K562 (cell line): ENCODE results near the gene SHC1. TPM values are rescaled to one million over a fixed set of nuclear protein-coding genes. Genes with fewer than 3 reads are reported as not detected.

Experiments
- ATF1 ChIP-seq, 2 experiments: fragments of 450-650 bp in 1 of 2; IDR thresholded peaks; 2 replicates each; pipeline ENCODE4 v1.6.1; 2016; ENCODE audit warnings: missing compliant biosample characterization in 1 of 2, missing genetic modification characterization in 1 of 2
- KLF16 ChIP-seq: IDR thresholded peaks from 2 replicates; pipeline ENCODE4 v1.6.1; 2016; ENCODE audit warnings: antibody characterized with exemption
- L3MBTL2 ChIP-seq: fragments of 450-650 bp; IDR thresholded peaks from 2 replicates; pipeline ENCODE4 v1.6.1; 2016; ENCODE audit warnings: mild to moderate bottlenecking, moderate library complexity
- MTA1 ChIP-seq: fragments of 450-650 bp; IDR thresholded peaks from 2 replicates; pipeline ENCODE4 v1.6.1; 2017; ENCODE audit warnings: borderline replicate concordance
- MYBL2 ChIP-seq, 2 experiments: fragments of 450-650 bp in 1 of 2; sonication (generic) in 1 of 2; formaldehyde crosslinking in 1 of 2; IDR thresholded peaks; 2 replicates each; pipeline versions ENCODE4 v1.6.1 to v1.8.1; 2017 to 2022; ENCODE audit warnings: borderline replicate concordance in 1 of 2, inconsistent platforms in 1 of 2, low read depth in 1 of 2, mild to moderate bottlenecking in 1 of 2, missing genetic modification reagents in 1 of 2, moderate library complexity in 1 of 2
- POLR2H ChIP-seq: IDR thresholded peaks from 2 replicates; pipeline ENCODE4 v1.6.1; 2016; ENCODE audit warnings: missing genetic modification characterization, low read depth, mild to moderate bottlenecking, control low read depth, missing compliant biosample characterization, moderate library complexity
- ZC3H11A ChIP-seq: IDR thresholded peaks from 2 replicates; pipeline ENCODE4 v1.6.1; 2012; ENCODE audit warnings: low read depth, low read length, improper control_type of control experiment
- ZNF445 ChIP-seq: fragments of 250-450 bp; sonication (Bioruptor Pico); IDR thresholded peaks from 2 replicates; pipeline ENCODE4 v1.4.0; 2020; ENCODE audit warnings: low read depth, mild to moderate bottlenecking, moderate library complexity
- polyA plus RNA-seq, 8 experiments: library from polyadenylated mRNA; depleted of rRNA in 4 of 8; stranded (reverse) in 5 of 8; unstranded in 3 of 8; fragments of >200 nt; fragmentation: Nextera tagmentation in 2 of 8; fragmentation: Illumina TruSeq in 1 of 8; extraction: Ambion mirVana in 2 of 8; extraction: Trizol in 1 of 8; gene quantifications; 2 replicates each; pipeline versions ENCODE4 v1.2.1 to v1.2.3, GENCODE V29; 2011 to 2014; ENCODE audit warnings: inconsistent platforms in 1 of 8, missing spikeins in 1 of 8
- total RNA-seq, 7 experiments: library from RNA; depleted of rRNA in 6 of 7; stranded (reverse); fragments of >200 nt in 6 of 7; fragmentation: Illumina TruSeq in 2 of 7; extraction: Trizol in 2 of 7; gene quantifications; 2 replicates each; pipeline versions ENCODE4 v1.2.1 to v1.2.3, GENCODE V29; 2011 to 2021; ENCODE audit warnings: low replicate concordance in 1 of 7
- TF ChIP-seq, protein P1 (sequence below): fragments of 450-650 bp; IDR thresholded peaks from 2 replicates; pipeline ENCODE4 v1.6.1; 2018; ENCODE audit not compliant: partially characterized antibody
- TF ChIP-seq, protein P2 (sequence below): conservative IDR thresholded peaks from 2 replicates; pipeline ENCODE4 v1.6.1; 2011; ENCODE audit warnings: low read depth, mild to moderate bottlenecking, low read length; ENCODE audit not compliant: control insufficient read depth
- TF ChIP-seq, protein P3 (sequence below): sonication (generic); formaldehyde crosslinking; IDR thresholded peaks from 2 replicates; pipeline ENCODE4 v1.8.1; 2023; ENCODE audit warnings: mild to moderate bottlenecking, missing genetic modification reagents
- TF ChIP-seq, protein P4 (sequence below), 2 experiments: fragments of 250-450 bp in 1 of 2; fragments of 450-650 bp in 1 of 2; sonication (Bioruptor Pico) in 1 of 2; IDR thresholded peaks; 2 replicates each; pipeline versions ENCODE4 v1.6.1 to v1.8.0; 2016 to 2021; ENCODE audit warnings: mild to moderate bottlenecking in 2 of 2, moderate library complexity in 2 of 2, missing compliant biosample characterization in 1 of 2, missing genetic modification characterization in 1 of 2
- TF ChIP-seq, protein P5 (sequence below): fragments of 150-350 bp; IDR thresholded peaks from 2 replicates; pipeline ENCODE4 v1.6.1; 2014; ENCODE audit warnings: low read depth, mild to moderate bottlenecking, low read length, borderline replicate concordance

SHC1 gene
- total and polyA plus RNA-seq, 9 of the 15 experiments (the other 6 are each of a cell fraction or from before 2014, with no cell fraction given), result 4.1 to 113 (median 51.9) TPM

DNA sequence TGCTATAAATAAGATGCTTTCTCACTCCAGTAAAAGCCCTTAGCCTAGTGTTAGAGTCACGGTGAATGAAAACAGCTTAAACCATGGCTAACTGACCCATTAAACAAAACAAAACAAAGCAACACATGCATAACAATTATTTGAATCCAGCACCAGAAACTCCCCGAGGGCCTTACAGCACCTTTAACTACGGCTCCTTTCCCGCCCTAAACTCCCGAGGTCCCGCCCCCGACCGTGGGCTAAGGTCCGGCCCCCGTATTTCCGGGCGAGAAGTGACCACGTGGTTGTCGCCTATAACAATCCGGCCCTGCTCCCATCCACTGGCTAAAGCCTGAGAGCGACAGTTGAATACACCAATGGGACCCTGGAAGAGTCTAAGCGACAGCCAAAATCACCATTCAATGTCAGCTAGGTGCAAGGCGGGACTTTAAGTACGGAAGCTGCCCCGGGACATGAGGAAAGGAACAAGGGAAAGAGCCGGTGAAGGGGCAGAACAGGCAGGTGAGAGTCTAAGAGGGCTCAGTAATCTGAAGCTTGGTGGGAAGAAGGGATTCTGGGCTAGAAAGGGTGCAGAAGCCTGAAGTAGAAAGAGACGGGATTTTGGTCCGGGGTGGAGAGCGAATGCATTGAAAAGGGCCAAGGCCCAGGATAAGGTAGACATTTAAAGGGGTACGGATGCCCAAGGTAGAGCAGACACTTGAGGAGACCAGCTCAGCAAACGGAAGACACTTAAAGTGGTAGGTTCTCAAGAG, 12.5 kb upstream of the SHC1 start, which contains the start of gene FLAD1 (continued):
- TF ChIP-seq, protein P1, sequence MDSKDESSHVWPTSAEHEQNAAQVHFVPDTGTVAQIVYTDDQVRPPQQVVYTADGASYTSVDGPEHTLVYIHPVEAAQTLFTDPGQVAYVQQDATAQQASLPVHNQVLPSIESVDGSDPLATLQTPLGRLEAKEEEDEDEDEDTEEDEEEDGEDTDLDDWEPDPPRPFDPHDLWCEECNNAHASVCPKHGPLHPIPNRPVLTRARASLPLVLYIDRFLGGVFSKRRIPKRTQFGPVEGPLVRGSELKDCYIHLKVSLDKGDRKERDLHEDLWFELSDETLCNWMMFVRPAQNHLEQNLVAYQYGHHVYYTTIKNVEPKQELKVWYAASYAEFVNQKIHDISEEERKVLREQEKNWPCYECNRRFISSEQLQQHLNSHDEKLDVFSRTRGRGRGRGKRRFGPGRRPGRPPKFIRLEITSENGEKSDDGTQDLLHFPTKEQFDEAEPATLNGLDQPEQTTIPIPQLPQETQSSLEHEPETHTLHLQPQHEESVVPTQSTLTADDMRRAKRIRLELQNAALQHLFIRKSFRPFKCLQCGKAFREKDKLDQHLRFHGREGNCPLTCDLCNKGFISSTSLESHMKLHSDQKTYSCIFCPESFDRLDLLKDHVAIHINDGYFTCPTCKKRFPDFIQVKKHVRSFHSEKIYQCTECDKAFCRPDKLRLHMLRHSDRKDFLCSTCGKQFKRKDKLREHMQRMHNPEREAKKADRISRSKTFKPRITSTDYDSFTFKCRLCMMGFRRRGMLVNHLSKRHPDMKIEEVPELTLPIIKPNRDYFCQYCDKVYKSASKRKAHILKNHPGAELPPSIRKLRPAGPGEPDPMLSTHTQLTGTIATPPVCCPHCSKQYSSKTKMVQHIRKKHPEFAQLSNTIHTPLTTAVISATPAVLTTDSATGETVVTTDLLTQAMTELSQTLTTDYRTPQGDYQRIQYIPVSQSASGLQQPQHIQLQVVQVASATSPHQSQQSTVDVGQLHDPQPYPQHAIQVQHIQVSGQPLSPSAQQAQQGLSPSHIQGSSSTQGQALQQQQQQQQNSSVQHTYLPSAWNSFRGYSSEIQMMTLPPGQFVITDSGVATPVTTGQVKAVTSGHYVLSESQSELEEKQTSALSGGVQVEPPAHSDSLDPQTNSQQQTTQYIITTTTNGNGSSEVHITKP, result peak; percentile 37
- TF ChIP-seq POLR2H (peak; percentile 53), ZC3H11A (no peak), L3MBTL2 (peak; percentile 97), KLF16 (peak; percentile 20; the same call in 1 of the 2 replicates), MTA1 (peak; percentile 30; the same call in 1 of the 2 replicates), ZNF445 (CRISPR knock-in tag) (no peak), ATF1 (CRISPR knock-in tag; IDR thresholded peaks at IDR 0.05) (no peak), ATF1 (tag; IDR thresholded peaks at IDR 0.05) (peak; percentile 91), MYBL2 (IDR thresholded peaks at IDR 0.05; ENCODE audit: low read depth) (peak; percentile 84), MYBL2 (CRISPR knock-in tag; IDR thresholded peaks at IDR 0.05; ENCODE audit: borderline replicate concordance) (no peak)
- TF ChIP-seq, protein P2, sequence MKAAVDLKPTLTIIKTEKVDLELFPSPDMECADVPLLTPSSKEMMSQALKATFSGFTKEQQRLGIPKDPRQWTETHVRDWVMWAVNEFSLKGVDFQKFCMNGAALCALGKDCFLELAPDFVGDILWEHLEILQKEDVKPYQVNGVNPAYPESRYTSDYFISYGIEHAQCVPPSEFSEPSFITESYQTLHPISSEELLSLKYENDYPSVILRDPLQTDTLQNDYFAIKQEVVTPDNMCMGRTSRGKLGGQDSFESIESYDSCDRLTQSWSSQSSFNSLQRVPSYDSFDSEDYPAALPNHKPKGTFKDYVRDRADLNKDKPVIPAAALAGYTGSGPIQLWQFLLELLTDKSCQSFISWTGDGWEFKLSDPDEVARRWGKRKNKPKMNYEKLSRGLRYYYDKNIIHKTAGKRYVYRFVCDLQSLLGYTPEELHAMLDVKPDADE, result no peak
- TF ChIP-seq, protein P3, sequence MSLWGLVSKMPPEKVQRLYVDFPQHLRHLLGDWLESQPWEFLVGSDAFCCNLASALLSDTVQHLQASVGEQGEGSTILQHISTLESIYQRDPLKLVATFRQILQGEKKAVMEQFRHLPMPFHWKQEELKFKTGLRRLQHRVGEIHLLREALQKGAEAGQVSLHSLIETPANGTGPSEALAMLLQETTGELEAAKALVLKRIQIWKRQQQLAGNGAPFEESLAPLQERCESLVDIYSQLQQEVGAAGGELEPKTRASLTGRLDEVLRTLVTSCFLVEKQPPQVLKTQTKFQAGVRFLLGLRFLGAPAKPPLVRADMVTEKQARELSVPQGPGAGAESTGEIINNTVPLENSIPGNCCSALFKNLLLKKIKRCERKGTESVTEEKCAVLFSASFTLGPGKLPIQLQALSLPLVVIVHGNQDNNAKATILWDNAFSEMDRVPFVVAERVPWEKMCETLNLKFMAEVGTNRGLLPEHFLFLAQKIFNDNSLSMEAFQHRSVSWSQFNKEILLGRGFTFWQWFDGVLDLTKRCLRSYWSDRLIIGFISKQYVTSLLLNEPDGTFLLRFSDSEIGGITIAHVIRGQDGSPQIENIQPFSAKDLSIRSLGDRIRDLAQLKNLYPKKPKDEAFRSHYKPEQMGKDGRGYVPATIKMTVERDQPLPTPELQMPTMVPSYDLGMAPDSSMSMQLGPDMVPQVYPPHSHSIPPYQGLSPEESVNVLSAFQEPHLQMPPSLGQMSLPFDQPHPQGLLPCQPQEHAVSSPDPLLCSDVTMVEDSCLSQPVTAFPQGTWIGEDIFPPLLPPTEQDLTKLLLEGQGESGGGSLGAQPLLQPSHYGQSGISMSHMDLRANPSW (CRISPR knock-in tag), result no peak
- TF ChIP-seq, protein P4, sequence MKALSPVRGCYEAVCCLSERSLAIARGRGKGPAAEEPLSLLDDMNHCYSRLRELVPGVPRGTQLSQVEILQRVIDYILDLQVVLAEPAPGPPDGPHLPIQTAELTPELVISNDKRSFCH (CRISPR knock-in tag; IDR thresholded peaks at IDR 0.05), result no peak
- TF ChIP-seq, protein P4 (tag; IDR thresholded peaks at IDR 0.05), result no peak
- TF ChIP-seq, protein P5, sequence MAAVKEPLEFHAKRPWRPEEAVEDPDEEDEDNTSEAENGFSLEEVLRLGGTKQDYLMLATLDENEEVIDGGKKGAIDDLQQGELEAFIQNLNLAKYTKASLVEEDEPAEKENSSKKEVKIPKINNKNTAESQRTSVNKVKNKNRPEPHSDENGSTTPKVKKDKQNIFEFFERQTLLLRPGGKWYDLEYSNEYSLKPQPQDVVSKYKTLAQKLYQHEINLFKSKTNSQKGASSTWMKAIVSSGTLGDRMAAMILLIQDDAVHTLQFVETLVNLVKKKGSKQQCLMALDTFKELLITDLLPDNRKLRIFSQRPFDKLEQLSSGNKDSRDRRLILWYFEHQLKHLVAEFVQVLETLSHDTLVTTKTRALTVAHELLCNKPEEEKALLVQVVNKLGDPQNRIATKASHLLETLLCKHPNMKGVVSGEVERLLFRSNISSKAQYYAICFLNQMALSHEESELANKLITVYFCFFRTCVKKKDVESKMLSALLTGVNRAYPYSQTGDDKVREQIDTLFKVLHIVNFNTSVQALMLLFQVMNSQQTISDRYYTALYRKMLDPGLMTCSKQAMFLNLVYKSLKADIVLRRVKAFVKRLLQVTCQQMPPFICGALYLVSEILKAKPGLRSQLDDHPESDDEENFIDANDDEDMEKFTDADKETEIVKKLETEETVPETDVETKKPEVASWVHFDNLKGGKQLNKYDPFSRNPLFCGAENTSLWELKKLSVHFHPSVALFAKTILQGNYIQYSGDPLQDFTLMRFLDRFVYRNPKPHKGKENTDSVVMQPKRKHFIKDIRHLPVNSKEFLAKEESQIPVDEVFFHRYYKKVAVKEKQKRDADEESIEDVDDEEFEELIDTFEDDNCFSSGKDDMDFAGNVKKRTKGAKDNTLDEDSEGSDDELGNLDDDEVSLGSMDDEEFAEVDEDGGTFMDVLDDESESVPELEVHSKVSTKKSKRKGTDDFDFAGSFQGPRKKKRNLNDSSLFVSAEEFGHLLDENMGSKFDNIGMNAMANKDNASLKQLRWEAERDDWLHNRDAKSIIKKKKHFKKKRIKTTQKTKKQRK, result peak; percentile 98
